Activated CD4-positive, alpha-beta T cell treated with anti-CD3 and anti-CD28 coated beads, Interleukin-2, Interleukin-6, amounts not matched to agents 100 ng/mL and 50 ng/mL, durations not matched to agents 16 hours and 8 hours (primary cell): ENCODE data around the gene EIF3I.
A peak's percentile ranks its signal among the peaks of the same experiment; 100 is the strongest.

Source experiments
- DNase-seq: peaks from one replicate; pipeline ENCODE4 v3.0.0-alpha.2; 2020

The EIF3I gene

GRCh38 chr1:32266921-32267591, 44.8 kb downstream of the EIF3I start:
- peak; percentile 50 for DNase-seq

GRCh38 chr1:32269744-32270143, 47.5 kb downstream of the EIF3I start:
- DNase-seq = no peak

- DNase-seq = no peak
Measured at GRCh38 chr1:32272557-32273390, 50.6 kb downstream of the EIF3I start.

GRCh38 chr1:32273391-32274208, 51.4 kb downstream of the EIF3I start:
- DNase-seq = peak; percentile 79

- DNase-seq = no peak
Measured at GRCh38 chr1:32274646-32275340, 52.6 kb downstream of the EIF3I start.

- DNase-seq = no peak
Measured at GRCh38 chr1:32275424-32275823, 53.2 kb downstream of the EIF3I start.

- DNase-seq = no peak
Measured at GRCh38 chr1:32276032-32276782, 54.0 kb downstream of the EIF3I start.
